ENCODE results near the gene PARD6A.

PARD6A gene

DNA sequence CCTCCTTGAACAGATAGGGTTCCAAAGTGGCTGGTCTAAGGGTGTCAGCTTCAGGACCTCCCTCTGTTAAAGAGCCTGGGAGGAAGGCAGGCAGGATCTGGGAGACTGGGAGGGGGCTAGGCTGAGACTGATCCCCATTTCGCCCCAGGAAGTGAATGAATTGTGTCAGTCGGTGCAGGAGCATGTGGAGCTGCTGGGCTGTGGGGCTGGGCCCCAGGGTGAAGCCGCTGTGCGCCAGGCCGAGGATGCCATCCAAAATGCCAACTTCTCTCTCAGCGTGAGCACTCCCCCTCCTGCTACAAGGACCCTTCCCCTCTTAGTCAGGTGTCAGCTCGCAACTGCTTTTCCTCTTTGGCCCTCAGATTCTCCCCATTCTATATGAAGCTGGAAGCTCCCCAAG lies 9.7 kb upstream of the PARD6A start:
- TF ChIP-seq, protein P1, sequence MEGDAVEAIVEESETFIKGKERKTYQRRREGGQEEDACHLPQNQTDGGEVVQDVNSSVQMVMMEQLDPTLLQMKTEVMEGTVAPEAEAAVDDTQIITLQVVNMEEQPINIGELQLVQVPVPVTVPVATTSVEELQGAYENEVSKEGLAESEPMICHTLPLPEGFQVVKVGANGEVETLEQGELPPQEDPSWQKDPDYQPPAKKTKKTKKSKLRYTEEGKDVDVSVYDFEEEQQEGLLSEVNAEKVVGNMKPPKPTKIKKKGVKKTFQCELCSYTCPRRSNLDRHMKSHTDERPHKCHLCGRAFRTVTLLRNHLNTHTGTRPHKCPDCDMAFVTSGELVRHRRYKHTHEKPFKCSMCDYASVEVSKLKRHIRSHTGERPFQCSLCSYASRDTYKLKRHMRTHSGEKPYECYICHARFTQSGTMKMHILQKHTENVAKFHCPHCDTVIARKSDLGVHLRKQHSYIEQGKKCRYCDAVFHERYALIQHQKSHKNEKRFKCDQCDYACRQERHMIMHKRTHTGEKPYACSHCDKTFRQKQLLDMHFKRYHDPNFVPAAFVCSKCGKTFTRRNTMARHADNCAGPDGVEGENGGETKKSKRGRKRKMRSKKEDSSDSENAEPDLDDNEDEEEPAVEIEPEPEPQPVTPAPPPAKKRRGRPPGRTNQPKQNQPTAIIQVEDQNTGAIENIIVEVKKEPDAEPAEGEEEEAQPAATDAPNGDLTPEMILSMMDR (IDR thresholded peaks at IDR 0.05; ENCODE audit: borderline replicate concordance, extremely low read depth, low read length, poor library complexity, severe bottlenecking) = no peak
- no peak for TF ChIP-seq EZH2 (IDR thresholded peaks at IDR 0.05; ENCODE audit: borderline replicate concordance, low read depth, low read length, severe bottlenecking)

DNA sequence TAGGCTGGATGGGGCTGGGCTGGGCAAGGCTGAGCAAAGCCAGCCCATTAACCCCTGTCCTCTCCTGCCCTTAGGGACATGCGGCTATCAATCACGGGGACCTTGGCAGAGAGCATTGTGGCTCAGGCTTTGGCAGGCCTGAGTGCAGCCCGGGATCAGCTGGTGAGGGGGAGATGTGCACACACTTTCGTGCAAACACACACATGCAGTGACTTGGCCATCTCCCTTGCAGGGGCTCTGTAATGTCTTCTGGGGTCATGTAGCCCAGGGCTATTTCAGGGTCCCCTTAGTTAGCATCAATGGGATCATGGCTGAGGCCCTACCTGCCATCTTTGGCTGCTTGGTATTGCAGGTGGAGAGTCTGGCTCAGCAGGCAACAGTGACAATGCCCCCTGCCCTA lies 8.9 kb upstream of the PARD6A start:
- peaks cover 86% of the 10 kb centered on the region for H3K36me3 ChIP-seq (ENCODE audit: insufficient read depth, low read length)
- no peak overlapping the region for H3K9ac ChIP-seq (ENCODE audit: low read depth, low read length)
- no peak for TF ChIP-seq EZH2 (IDR thresholded peaks at IDR 0.05; ENCODE audit: borderline replicate concordance, low read depth, low read length, severe bottlenecking)
- TF ChIP-seq, protein P1 (IDR thresholded peaks at IDR 0.05; ENCODE audit: borderline replicate concordance, extremely low read depth, low read length, poor library complexity, severe bottlenecking) = no peak
- H3K27me3 ChIP-seq (ENCODE audit: insufficient read depth, low read length, poor library complexity) = no peaks in the 10 kb centered on the region
- H3K4me2 ChIP-seq (ENCODE audit: insufficient read depth, low read length) = no peak overlapping the region
- peaks cover 27% of the 10 kb centered on the region for H4K20me1 ChIP-seq (ENCODE audit: insufficient read depth, low read length)
- no peak overlapping the region for H3K27ac ChIP-seq (ENCODE audit: low read length)
- H3K4me1 ChIP-seq (ENCODE audit: insufficient read depth, low read length) = peaks cover 5% of the 10 kb centered on the region
- DNase-seq (no peak), ATAC-seq (ENCODE audit: insufficient read depth, low read depth) (no peak)
- H2AFZ ChIP-seq (ENCODE audit: low read depth, low read length) = no peak overlapping the region
- H3K9me3 ChIP-seq (ENCODE audit: insufficient read depth, low read length, severe bottlenecking) = no peaks in the 10 kb centered on the region
- no peak overlapping the region for H3K4me3 ChIP-seq (ENCODE audit: low read depth in 1 of 2, low read length in 2 of 2)
- peaks cover 7% of the 10 kb centered on the region; the same call in 1 of the 2 replicates for H3K79me2 ChIP-seq (ENCODE audit: insufficient read depth, low read length)

More for the DNA sequence above, 9.7 kb upstream of the PARD6A start:
- Histone ChIP-seq H3K27me3 (ENCODE audit: insufficient read depth, low read length, poor library complexity) (no peaks in the 10 kb centered on the region), H3K4me1 (ENCODE audit: insufficient read depth, low read length) (peaks cover 13% of the 10 kb centered on the region), H3K79me2 (ENCODE audit: insufficient read depth, low read length) (peaks cover 16% of the 10 kb centered on the region), H3K4me2 (ENCODE audit: insufficient read depth, low read length) (no peak overlapping the region), H3K9ac (ENCODE audit: low read depth, low read length) (no peak overlapping the region), H3K36me3 (ENCODE audit: insufficient read depth, low read length) (peaks cover 86% of the 10 kb centered on the region), H2AFZ (ENCODE audit: low read depth, low read length) (no peak overlapping the region), H3K4me3 (ENCODE audit: low read depth in 1 of 2, low read length in 2 of 2) (no peak overlapping the region), H3K9me3 (ENCODE audit: insufficient read depth, low read length, severe bottlenecking) (no peaks in the 10 kb centered on the region), H3K27ac (ENCODE audit: low read length) (no peak overlapping the region), H4K20me1 (ENCODE audit: insufficient read depth, low read length) (peaks cover 20% of the 10 kb centered on the region)
- DNase-seq = no peak
- ATAC-seq (ENCODE audit: insufficient read depth, low read depth) = no peak

DNA sequence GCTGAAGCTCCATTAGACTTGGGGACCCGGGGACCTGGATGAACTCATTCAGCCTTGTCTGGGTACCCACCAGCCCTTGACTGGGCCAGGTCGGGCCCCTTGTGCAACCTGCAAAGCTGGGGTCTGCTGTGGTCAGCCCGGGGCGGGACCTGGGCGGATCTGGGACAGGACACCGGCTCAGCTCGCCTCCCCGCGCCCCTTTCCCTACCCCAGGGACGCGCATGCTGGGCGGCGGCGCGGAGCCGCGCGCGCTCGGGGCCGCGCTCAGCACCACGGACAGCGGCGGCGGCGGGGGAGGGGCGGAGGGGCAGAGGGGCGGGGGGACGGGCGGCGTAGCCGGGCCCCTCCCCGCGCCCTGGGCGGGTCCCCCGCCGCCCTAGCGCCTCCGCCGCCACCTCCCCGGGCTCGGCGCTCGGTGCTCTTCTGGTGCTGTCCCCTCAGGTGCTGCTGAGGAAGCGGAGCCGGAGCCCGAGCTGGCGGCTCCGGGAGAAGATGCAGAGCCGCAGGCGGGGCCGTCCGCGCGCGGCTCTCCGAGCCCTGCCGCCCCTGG lies 8.1 kb upstream of the PARD6A start:
- H4K20me1 ChIP-seq (ENCODE audit: insufficient read depth, low read length) = peaks cover 34% of the 10 kb centered on the region
- no peak for DNase-seq
- no peak overlapping the region for H3K4me3 ChIP-seq (ENCODE audit: low read depth in 1 of 2, low read length in 2 of 2)
- no peak overlapping the region for H3K27ac ChIP-seq (ENCODE audit: low read length)
- ATAC-seq (ENCODE audit: insufficient read depth, low read depth) = no peak
- H3K9me3 ChIP-seq (ENCODE audit: insufficient read depth, low read length, severe bottlenecking) = no peaks in the 10 kb centered on the region
- TF ChIP-seq, protein P1 (IDR thresholded peaks at IDR 0.05; ENCODE audit: borderline replicate concordance, extremely low read depth, low read length, poor library complexity, severe bottlenecking) = no peak
- TF ChIP-seq EZH2 (IDR thresholded peaks at IDR 0.05; ENCODE audit: borderline replicate concordance, low read depth, low read length, severe bottlenecking) = no peak
- peaks cover 87% of the 10 kb centered on the region for H3K36me3 ChIP-seq (ENCODE audit: insufficient read depth, low read length)
- H3K4me1 ChIP-seq (ENCODE audit: insufficient read depth, low read length) = no peaks in the 10 kb centered on the region; the same call in 1 of the 2 replicates
- H3K4me2 ChIP-seq (ENCODE audit: insufficient read depth, low read length) = no peak overlapping the region
- H3K79me2 ChIP-seq (ENCODE audit: insufficient read depth, low read length) = peaks cover 2% of the 10 kb centered on the region; the same call in 1 of the 2 replicates
- no peaks in the 10 kb centered on the region for H3K27me3 ChIP-seq (ENCODE audit: insufficient read depth, low read length, poor library complexity)
- H3K9ac ChIP-seq (ENCODE audit: low read depth, low read length) = no peak overlapping the region
- no peak overlapping the region for H2AFZ ChIP-seq (ENCODE audit: low read depth, low read length)
